Nephron progenitor cell (in vitro differentiated cells): ENCODE measurements around the gene PRSS8.

Experiments
- DNase-seq: peaks from one replicate; pipeline ENCODE4 v3.0.0; 2021
- H3K27ac Mint-ChIP-seq: 2 replicates; pipeline ENCODE4 v1.8.0; 2021; ENCODE audit warnings: mild to moderate bottlenecking, moderate library complexity, mixed read lengths
- H3K27me3 Mint-ChIP-seq: 2 replicates; pipeline ENCODE4 v1.8.0; 2021; ENCODE audit warnings: mild to moderate bottlenecking, low read depth, mixed read lengths; ENCODE audit not compliant: poor library complexity
- H3K36me3 Mint-ChIP-seq: 2 replicates; pipeline ENCODE4 v1.8.0; 2021; ENCODE audit warnings: low read depth, mixed read lengths
- H3K4me1 Mint-ChIP-seq: 2 replicates; pipeline ENCODE4 v1.8.0; 2021; ENCODE audit warnings: mixed read lengths
- H3K4me3 Mint-ChIP-seq: 2 replicates; pipeline ENCODE4 v1.8.0; 2021; ENCODE audit warnings: mild to moderate bottlenecking, moderate library complexity, mixed read lengths
- H3K9me3 Mint-ChIP-seq: 2 replicates; pipeline ENCODE4 v1.8.0; 2021; ENCODE audit warnings: mild to moderate bottlenecking, moderate library complexity, mixed read lengths
- CTCF ChIP-seq: fragments of 200-600 bp; sonication (generic); IDR thresholded peaks from 2 replicates; pipeline ENCODE4 v1.5.0; 2021; ENCODE audit warnings: antibody characterized with exemption

Gene PRSS8

GRCh38 chr16:31135535-31136286 lies at the start of gene PRSS8:
Gene PRSS8 (minus strand): TSS chr16:31135727. CDS start chr16:31135498, 229 bp downstream.
- peak; percentile 62 for DNase-seq
- Mint-ChIP-seq H3K9me3 (no peaks in the 10 kb centered on the region), H3K27me3 (peaks cover 3% of the 10 kb centered on the region), H3K36me3 (no peaks in the 10 kb centered on the region), H3K4me1 (peaks cover 49% of the 10 kb centered on the region), H3K4me3 (peak within 1 kb of the TSS; percentile 63), H3K27ac (no peak within 1 kb of the TSS)
- no peak for TF ChIP-seq CTCF

- Mint-ChIP-seq H3K4me3 (peak overlapping the region; percentile 29), H3K9me3 (no peaks in the 10 kb centered on the region), H3K4me1 (peaks cover 65% of the 10 kb centered on the region), H3K27ac (peak overlapping the region; percentile 87), H3K36me3 (peaks cover 86% of the 10 kb centered on the region), H3K27me3 (no peaks in the 10 kb centered on the region)
- no peak for TF ChIP-seq CTCF
- no peak for DNase-seq
Measured at GRCh38 chr16:31184888-31185287, 49.4 kb upstream of the PRSS8 start.

GRCh38 chr16:31183432-31184428 lies 48.2 kb upstream of the PRSS8 start:
- Mint-ChIP-seq H3K36me3 (peaks cover 74% of the 10 kb centered on the region), H3K27ac (peak overlapping the region; percentile 74), H3K4me1 (peaks cover 69% of the 10 kb centered on the region), H3K27me3 (no peaks in the 10 kb centered on the region), H3K4me3 (peak overlapping the region; percentile 99), H3K9me3 (no peaks in the 10 kb centered on the region)
- TF ChIP-seq CTCF = no peak
- DNase-seq = no peak

GRCh38 chr16:31182391-31182790 lies 46.9 kb upstream of the PRSS8 start:
- no peak for DNase-seq
- TF ChIP-seq CTCF = no peak
- peak overlapping the region; percentile 99 for H3K4me3 Mint-ChIP-seq
- no peaks in the 10 kb centered on the region for H3K27me3 Mint-ChIP-seq
- no peaks in the 10 kb centered on the region for H3K9me3 Mint-ChIP-seq
- H3K4me1 Mint-ChIP-seq = peaks cover 65% of the 10 kb centered on the region
- H3K36me3 Mint-ChIP-seq = peaks cover 61% of the 10 kb centered on the region
- H3K27ac Mint-ChIP-seq = peak overlapping the region; percentile 75

- Mint-ChIP-seq H3K4me3 (peak overlapping the region; percentile 99), H3K36me3 (peaks cover 50% of the 10 kb centered on the region), H3K4me1 (peaks cover 60% of the 10 kb centered on the region), H3K27ac (peak overlapping the region; percentile 98), H3K9me3 (no peaks in the 10 kb centered on the region), H3K27me3 (no peaks in the 10 kb centered on the region)
- peak; percentile 37 for DNase-seq
- no peak for TF ChIP-seq CTCF
Measured at GRCh38 chr16:31181102-31181830, 45.7 kb upstream of the PRSS8 start.
